GM10248 (cell line): ENCODE results near the gene PCIF1.
"Not testable (repeated sequence)": the region's sequence is repeated elsewhere in the genome, so short reads cannot be mapped to it uniquely, and the experiment has no call there.

Experiments
- CTCF ChIA-PET: fragments of 300-600 bp; sonication (Branson Sonifier 250); formaldehyde crosslinking; extraction: SDS; loops from one replicate; lab custom pipeline; 2021; ENCODE audit warnings: antibody characterized with exemption; lab: Yijun Ruan, JAX
- POLR2A ChIA-PET: fragments of 350-650 bp; sonication (Branson Sonifier 250); formaldehyde crosslinking; extraction: SDS; loops from one replicate; lab custom pipeline; 2020; ENCODE audit warnings: antibody characterized with exemption; lab: Yijun Ruan, JAX
- DNase-seq: peaks from one replicate; pipeline ENCODE4 v3.0.0; 2012; ENCODE audit errors: extremely low spot score
- TF ChIP-seq, protein P1 (sequence below): IDR thresholded peaks from 2 replicates; pipeline ENCODE4 v1.5.1; 2012; ENCODE audit warnings: mild to moderate bottlenecking, low read depth; ENCODE audit errors: extremely low read depth, missing control alignments, control extremely low read depth

The PCIF1 gene

GRCh38 chr20:45953672-45954071 is 19.2 kb downstream of the PCIF1 start:
- DNase-seq: no peak
- CTCF ChIA-PET: interaction anchor here (0.8 to 2.9 kb wide), 5 partner anchors 10 to 33 kb away, joined by 3 to 15 read pairs (median 4); no protein-coding TSS in a partner anchor

DNA sequence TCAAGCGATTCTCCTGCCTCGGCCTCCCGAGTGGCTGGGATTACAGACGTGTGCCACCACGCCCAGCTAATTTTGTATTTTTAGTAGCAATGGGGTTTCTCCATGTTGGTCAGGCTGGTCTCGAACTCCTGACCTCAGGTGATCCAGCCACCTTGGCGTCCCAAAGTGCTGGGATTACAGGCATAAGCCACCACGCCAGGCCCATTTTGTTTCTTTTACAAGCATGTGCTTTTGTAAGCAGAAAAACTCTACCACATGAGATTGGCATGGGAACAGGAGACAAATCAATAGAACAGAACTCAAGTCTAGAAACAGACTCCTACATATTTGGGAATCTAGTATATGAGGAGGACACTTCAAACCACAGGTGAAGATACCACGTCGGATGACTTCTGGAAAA is 21.8 kb downstream of the PCIF1 start:
- CTCF ChIA-PET: interaction anchor here (2.3 kb wide), 1 partner anchor 13 kb away, joined by 11 read pairs; no protein-coding TSS in a partner anchor
- DNase-seq, POLR2A ChIA-PET: not testable (repeated sequence)

More at GRCh38 chr20:45953672-45954071, 19.2 kb downstream of the PCIF1 start:
- POLR2A ChIA-PET: interaction anchor here (1.1 kb wide), 1 partner anchor 8 kb away, joined by 3 read pairs; no protein-coding TSS in a partner anchor
- TF ChIP-seq, protein P1, sequence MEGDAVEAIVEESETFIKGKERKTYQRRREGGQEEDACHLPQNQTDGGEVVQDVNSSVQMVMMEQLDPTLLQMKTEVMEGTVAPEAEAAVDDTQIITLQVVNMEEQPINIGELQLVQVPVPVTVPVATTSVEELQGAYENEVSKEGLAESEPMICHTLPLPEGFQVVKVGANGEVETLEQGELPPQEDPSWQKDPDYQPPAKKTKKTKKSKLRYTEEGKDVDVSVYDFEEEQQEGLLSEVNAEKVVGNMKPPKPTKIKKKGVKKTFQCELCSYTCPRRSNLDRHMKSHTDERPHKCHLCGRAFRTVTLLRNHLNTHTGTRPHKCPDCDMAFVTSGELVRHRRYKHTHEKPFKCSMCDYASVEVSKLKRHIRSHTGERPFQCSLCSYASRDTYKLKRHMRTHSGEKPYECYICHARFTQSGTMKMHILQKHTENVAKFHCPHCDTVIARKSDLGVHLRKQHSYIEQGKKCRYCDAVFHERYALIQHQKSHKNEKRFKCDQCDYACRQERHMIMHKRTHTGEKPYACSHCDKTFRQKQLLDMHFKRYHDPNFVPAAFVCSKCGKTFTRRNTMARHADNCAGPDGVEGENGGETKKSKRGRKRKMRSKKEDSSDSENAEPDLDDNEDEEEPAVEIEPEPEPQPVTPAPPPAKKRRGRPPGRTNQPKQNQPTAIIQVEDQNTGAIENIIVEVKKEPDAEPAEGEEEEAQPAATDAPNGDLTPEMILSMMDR: no peak

DNA sequence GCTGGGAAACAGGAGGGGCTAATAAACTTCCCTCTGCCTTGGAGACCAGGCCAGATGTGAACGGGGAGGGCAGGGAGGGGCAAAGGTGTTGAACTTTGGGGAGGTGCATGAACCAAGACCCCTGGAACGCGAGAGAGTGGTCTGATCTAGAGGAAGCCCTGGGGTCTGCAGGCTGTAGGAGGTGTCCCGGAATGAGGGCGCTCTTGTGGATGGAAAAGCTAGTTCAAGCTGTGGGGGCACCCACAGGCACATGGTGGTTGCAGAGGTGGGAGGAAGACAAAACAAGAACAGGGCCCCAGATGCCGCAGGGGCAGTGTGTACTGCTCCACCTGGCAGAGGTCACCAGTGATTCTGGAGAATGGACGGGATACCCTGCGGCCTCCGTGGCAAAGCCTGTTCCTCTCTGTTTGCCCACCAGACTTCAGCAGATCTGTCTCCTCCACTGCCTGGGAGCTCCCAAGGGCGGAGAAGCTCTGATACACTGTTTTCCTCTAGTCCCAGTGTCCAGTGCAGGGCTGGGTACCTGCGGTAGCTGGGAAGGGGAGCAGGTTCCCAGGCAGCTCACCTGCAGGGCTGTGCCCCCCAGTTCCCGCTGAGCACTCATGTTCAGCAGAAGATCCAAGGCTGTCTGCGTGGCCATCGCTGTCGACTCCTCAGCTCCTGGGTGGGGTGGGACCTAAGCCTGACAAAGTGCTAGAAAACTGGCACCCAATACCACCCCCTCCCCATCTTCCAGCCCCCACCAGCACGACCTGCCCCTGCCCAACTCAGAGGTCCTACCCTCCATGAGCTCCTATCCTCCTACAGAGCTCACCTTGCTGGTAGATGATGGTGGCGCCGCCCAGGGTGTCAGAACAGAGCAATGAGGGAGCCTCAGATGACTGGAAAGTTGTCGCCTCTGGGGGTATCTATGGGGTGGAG is 22.8 kb downstream of the PCIF1 start:
- CTCF ChIA-PET: interaction anchor here (1.2 to 6.6 kb wide), 6 partner anchors 8 to 57 kb away, joined by 4 to 92 read pairs (median 6); no protein-coding TSS in a partner anchor
- POLR2A ChIA-PET: interaction anchor here (0.9 to 1.4 kb wide), 4 partner anchors 9 to 20 kb away, joined by 3 read pairs; no protein-coding TSS in a partner anchor
- TF ChIP-seq, protein P1: no peak
- DNase-seq: no peak

- TF ChIP-seq, protein P1: no peak
- POLR2A ChIA-PET: interaction anchor here (1.0 to 1.4 kb wide), 2 partner anchors 11 kb away, joined by 3 read pairs; no protein-coding TSS in a partner anchor
- CTCF ChIA-PET: interaction anchor here (1.2 to 6.6 kb wide), 7 partner anchors 9 to 159 kb away, joined by 3 to 92 read pairs (median 6); no protein-coding TSS in a partner anchor
- no peak for DNase-seq
Measured at GRCh38 chr20:45958593-45958992, 24.1 kb downstream of the PCIF1 start.

- POLR2A ChIA-PET: interaction anchor here (1.0 kb wide), 1 partner anchor 11 kb away, joined by 3 read pairs; no protein-coding TSS in a partner anchor
- TF ChIP-seq, protein P1: no peak
- DNase-seq: no peak
- CTCF ChIA-PET: interaction anchor here (1.3 to 6.6 kb wide), 6 partner anchors 10 to 160 kb away, joined by 3 to 92 read pairs (median 8); no protein-coding TSS in a partner anchor
Measured at GRCh38 chr20:45959126-45959525, 24.6 kb downstream of the PCIF1 start.

DNA sequence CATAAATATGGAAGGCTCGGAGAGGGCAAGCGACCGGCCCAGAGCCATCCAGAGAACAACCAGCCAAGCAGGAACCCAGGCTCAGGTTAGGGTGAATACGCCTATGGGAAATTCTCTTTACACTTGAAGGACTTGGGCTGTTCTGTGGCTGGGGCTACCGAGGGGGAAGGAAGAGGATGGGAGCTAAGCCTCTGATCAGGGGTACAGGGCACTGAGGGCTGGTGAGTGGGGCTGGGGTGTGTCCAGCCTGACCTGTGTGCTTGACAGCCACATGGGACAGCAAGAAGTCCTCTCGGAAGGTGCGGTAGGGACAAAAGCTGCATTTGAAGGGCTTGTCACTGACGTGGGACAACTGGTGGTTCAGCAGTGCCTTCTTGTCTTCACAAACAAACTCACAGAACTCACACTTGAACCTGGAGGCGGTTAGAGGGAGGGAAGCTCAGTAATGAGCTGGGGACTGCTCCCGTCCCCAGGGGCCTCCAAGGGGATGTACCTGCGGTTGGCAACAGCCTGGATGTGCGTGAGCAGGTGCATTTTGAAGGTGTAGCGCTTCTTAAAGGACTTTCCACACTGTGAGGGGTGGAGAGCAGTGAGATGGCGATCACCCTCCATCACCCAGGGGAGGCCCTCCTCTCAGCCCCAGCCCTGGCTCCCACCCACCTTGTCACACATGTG is 25.6 kb downstream of the PCIF1 start:
- ChIA-PET CTCF (interaction anchor here (1.5 to 6.6 kb wide), 8 partner anchors 8 to 161 kb away, joined by 5 to 92 read pairs (median 6); no protein-coding TSS in a partner anchor), POLR2A (no interaction called here)
- TF ChIP-seq, protein P1: no peak
- peak; percentile 50 for DNase-seq
